GM12874 (cell line): ENCODE results near the gene PTPRT.

ENCODE experiments used
- CTCF ChIP-seq: IDR thresholded peaks from 2 replicates; pipeline ENCODE4 v1.5.1; 2011; ENCODE audit warnings: low read depth, mild to moderate bottlenecking, control low read depth, low read length, moderate library complexity; ENCODE audit not compliant: insufficient read depth

The PTPRT gene

DNA sequence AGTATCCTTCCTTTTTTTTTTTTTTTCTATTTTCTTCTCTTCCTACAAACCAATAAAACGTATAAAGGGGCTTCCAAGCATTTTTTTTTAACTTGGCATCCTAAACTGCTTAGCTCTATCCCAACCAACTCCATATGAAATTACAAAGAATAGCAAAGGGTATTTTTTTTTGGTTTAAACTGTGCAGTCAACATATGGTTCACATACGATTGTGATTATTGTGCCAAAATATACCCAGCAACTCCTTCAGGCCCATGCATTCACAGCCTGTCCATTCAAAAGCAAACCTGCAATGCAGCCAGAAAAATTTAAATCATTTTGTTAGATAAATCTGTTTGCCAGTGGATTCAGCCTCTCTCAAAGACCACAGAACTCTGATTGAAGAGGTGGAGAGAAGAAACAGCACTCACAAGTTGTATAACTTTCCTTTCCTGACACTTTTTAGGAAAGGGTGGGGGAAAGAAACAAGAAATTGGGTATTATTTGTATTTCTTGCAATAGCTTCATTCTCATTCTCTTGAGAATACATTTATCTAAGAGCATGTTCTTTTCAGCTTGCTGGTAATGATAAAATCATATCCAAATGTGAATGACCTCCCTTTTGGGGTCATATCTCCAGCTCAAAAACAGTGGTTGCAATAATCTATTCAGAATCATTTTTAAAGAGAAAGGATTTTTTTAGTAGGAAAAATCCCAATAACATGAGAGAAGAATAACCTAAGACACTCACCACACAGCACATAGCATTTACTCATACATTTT lies 870.3 kb downstream of the PTPRT start:
- no peak for TF ChIP-seq CTCF

GRCh38 chr20:42313704-42314103 lies 876.0 kb downstream of the PTPRT start:
- no peak for TF ChIP-seq CTCF

- TF ChIP-seq CTCF: no peak
Measured at GRCh38 chr20:42309050-42309449, 880.7 kb downstream of the PTPRT start.

- TF ChIP-seq CTCF: no peak
Measured at GRCh38 chr20:42308171-42308570, 881.5 kb downstream of the PTPRT start.

GRCh38 chr20:42295592-42295991 lies 894.1 kb downstream of the PTPRT start:
- TF ChIP-seq CTCF: no peak

DNA sequence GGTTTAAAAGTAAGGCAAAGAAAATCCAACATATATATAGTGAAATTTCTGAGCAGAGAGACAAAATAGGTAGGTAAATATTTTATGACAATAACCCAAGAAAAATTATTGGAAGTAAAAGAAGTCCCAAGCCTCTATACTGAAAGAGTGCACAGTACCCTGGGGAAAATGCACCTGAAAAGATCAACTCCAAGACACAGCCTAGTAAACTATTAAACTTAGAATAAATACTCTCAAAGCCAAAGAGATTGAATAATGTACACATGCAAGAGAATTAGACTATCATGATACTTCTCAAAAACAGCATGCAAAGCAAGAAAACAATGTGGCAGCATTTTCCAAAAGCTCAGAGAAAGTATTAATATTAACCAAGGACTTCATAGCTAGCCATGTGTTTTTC lies 894.7 kb downstream of the PTPRT start:
- no peak for TF ChIP-seq CTCF

- TF ChIP-seq CTCF: no peak
Measured at GRCh38 chr20:42281801-42282200, 907.9 kb downstream of the PTPRT start.
